ENCODE measurements around the gene TNFAIP3.

TNFAIP3 gene

DNA sequence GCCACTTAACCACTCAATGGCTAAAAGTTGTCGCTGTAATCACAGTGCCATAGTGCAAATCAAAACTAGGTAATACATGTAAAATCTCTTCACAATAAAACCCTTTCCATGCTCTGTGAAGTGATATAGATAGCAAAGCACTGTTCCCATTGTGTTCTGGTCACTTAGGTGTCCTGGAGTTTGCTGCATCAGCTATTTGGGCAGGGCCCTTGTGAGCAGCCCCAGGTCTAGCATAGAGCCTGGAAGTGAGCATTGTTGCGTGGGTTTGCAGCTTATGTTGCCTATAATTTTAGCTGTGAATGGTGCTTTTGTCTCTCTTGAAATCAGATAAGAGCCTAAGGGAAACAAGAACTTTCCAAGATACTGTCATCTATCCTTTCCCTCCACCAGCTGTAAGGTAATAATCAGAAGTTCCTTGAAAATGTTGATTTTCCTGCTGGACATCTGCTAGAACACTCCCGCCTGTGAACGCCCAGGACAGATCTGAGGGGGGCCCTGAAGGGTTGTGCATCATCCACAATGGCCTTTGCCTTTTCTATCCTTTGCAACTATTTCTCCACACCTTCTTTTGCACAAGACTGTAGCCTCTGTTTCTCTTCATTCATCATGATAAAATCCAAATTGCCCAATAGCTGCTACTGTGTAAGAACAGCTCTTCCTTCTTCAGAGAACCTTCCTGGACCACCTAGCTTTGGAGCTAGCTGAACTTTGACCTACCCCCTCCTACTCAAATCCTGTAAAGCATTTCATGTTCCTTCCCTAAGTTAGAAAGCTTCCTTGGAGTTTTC, 57.0 kb downstream of the TNFAIP3 start:
- no peak for DNase-seq (ENCODE audit: low read depth)

GRCh38 chr6:137925141-137925698, 58.2 kb downstream of the TNFAIP3 start:
- no peak for DNase-seq (ENCODE audit: low read depth)
- H3K4me3 ChIP-seq (ENCODE audit: low read length): no peak overlapping the region
- no peak for TF ChIP-seq CTCF (conservative IDR thresholded peaks at IDR 0.05; ENCODE audit: low read depth, low read length)

More for the DNA sequence above, 57.0 kb downstream of the TNFAIP3 start:
- H3K4me3 ChIP-seq (ENCODE audit: low read length): no peak overlapping the region
- no peak for TF ChIP-seq CTCF (conservative IDR thresholded peaks at IDR 0.05; ENCODE audit: low read depth, low read length)

DNA sequence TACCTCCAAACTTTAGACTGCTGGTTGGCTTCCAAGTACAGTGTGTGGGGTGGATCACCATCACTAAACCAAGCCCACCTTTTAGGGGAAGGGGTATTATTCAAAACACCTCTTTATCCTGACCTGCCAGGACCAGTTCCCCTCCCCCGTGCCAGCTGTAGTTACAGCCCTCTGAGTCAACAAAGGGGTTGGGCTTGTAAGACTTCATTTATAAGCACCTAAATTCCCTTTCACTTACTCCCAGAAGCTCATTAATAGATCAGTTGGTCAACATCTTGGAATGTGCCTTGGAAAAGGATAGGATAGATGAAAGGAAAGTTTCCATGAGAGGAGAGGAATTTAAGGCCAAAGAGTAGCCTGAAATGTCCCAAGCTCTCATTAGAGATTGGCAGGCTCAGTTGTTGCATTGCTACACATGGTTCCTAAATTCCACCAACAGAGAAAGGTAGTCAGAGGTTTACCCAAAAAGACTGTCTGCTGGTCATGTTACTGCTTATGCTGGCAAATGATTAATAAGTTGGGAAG, 59.2 kb downstream of the TNFAIP3 start:
- no peak for TF ChIP-seq CTCF (conservative IDR thresholded peaks at IDR 0.05; ENCODE audit: low read depth, low read length)
- H3K4me3 ChIP-seq (ENCODE audit: low read length): no peak overlapping the region
- peak; percentile 75 for DNase-seq (ENCODE audit: low read depth)

- no peak for DNase-seq (ENCODE audit: low read depth)
- TF ChIP-seq CTCF (conservative IDR thresholded peaks at IDR 0.05; ENCODE audit: low read depth, low read length): no peak
- no peak overlapping the region for H3K4me3 ChIP-seq (ENCODE audit: low read length)
Measured at GRCh38 chr6:137926985-137927384, 59.9 kb downstream of the TNFAIP3 start.

DNA sequence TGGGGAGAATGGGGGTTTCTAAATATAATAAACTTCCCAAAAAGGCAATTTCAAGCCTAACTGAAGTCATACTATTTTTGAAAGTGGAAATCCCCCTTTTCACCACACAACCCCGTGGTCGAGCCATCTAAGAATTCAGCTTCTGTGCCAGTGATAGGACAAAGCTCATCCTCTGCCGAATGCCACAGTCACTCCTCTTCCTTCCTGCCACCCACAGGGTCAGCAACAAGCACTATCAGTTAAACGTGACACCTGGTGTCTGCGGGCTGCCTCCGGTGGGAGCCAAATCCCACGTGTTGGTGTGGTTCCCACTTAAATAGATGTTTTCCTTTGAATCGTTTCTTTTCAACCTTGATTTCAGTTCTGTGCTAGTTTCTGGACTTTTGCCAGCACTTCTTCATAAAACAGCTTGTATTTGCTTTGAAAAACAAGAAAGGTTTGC, 60.7 kb downstream of the TNFAIP3 start:
- H3K4me3 ChIP-seq (ENCODE audit: low read length): no peak overlapping the region
- no peak for DNase-seq (ENCODE audit: low read depth)
- no peak for TF ChIP-seq CTCF (conservative IDR thresholded peaks at IDR 0.05; ENCODE audit: low read depth, low read length)

DNA sequence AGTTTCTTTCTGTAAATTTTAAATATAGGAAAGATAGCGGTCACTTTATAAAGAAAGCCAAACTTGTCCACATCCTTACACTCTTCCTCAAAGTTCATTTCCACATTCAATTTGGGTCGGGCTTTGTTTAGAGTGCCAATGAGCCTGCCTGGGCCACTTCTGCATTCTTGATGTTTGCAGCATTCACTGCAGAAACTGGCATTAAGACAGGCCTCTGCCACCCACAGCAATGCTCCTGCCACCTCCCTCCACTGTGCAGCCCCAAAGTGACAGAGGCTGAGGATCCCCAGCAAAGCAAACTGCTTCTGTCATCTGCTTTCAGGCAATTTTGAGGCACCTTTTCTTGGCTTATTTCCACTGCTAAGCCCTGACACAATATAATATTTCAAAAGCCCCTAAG, 61.2 kb downstream of the TNFAIP3 start:
- H3K4me3 ChIP-seq (ENCODE audit: low read length): no peak overlapping the region
- TF ChIP-seq CTCF (conservative IDR thresholded peaks at IDR 0.05; ENCODE audit: low read depth, low read length): no peak
- DNase-seq (ENCODE audit: low read depth): no peak
